Breast epithelium (tissue), 4 donors: ENCODE results near the gene SRPRB. TPM values are rescaled to one million over a fixed set of nuclear protein-coding genes. Genes with fewer than 3 reads are reported as not detected.

Experiments used
- DNase-seq, 2 donors: peaks; one replicate each; pipeline ENCODE4 v3.0.0-alpha.2; 2019; ENCODE audit warnings: low spot score in 2 of 2
- H3K27ac ChIP-seq, 2 donors: fragments of 200-600 bp; sonication (generic) in 1 of 2; one replicate each; pipeline ENCODE4 v1.5.1; 2016 to 2019; ENCODE audit warnings: mild to moderate bottlenecking in 1 of 2
- H3K27me3 ChIP-seq, 2 donors: fragments of 200-600 bp; sonication (generic) in 1 of 2; one replicate each; pipeline versions ENCODE4 v1.5.1 to v1.6.0; 2017 to 2019; ENCODE audit warnings: control low read depth in 1 of 2, mild to moderate bottlenecking in 1 of 2
- H3K36me3 ChIP-seq: fragments of 200-600 bp; one replicate; pipeline ENCODE4 v1.5.1; 2019
- H3K4me1 ChIP-seq, 2 donors: fragments of 200-600 bp; sonication (generic); one replicate each; pipeline ENCODE4 v1.5.1; 2016 to 2019; ENCODE audit warnings: control low read depth in 1 of 2
- H3K4me3 ChIP-seq, 3 donors: fragments of 200-600 bp; sonication (generic); 1 replicate in 2 of 3; 2 replicates in 1 of 3; pipeline ENCODE4 v1.5.1; 2016 to 2019; ENCODE audit warnings: mild to moderate bottlenecking in 3 of 3, moderate library complexity in 2 of 3
- H3K9me3 ChIP-seq, 2 donors: fragments of 200-600 bp; sonication (generic) in 1 of 2; one replicate each; pipeline ENCODE4 v1.5.1; 2016 to 2019; ENCODE audit warnings: control low read depth in 1 of 2
- CTCF ChIP-seq, 3 donors: fragments of 450-650 bp; IDR thresholded peaks; one replicate each; pipeline ENCODE4 v1.5.1; 2016 to 2017; ENCODE audit warnings: antibody characterized with exemption in 3 of 3, mild to moderate bottlenecking in 3 of 3, moderate library complexity in 3 of 3
- POLR2A ChIP-seq: fragments of 450-650 bp; IDR thresholded peaks from one replicate; pipeline ENCODE4 v1.6.1; 2016; ENCODE audit warnings: antibody characterized with exemption, mild to moderate bottlenecking, moderate library complexity
- POLR2AphosphoS5 ChIP-seq, 3 donors: sonication (generic); formaldehyde crosslinking; IDR thresholded peaks; one replicate each; pipeline ENCODE4 v1.6.1; 2017; ENCODE audit warnings: antibody characterized with exemption in 3 of 3
- intact Hi-C: fragments of 100-400 bp; cut with DNase I; formaldehyde crosslinking; loops from one replicate; pipeline ENCODE4 v1.15.1; 2023; ENCODE audit warnings: low total_unique reads
- total RNA-seq, 3 donors: library from RNA; depleted of rRNA; stranded (reverse); fragments of >200 nt; gene quantifications; one replicate each; pipeline ENCODE4 v1.1.0, GENCODE V29; 2016

The SRPRB gene
- total RNA-seq, 3 donors from 2014 or later = 17.1 to 35.1 (median 28.4) TPM

GRCh38 chr3:133868758-133869475, 63.3 kb downstream of the SRPRB start:
- Histone ChIP-seq H3K4me3 (no peak overlapping the region), H3K36me3 (no peaks in the 10 kb centered on the region), H3K27ac (no peak overlapping the region), H3K27me3 (no peaks in the 10 kb centered on the region), H3K4me1 (no peaks in the 10 kb centered on the region), H3K9me3 (no peaks in the 10 kb centered on the region)
- TF ChIP-seq POLR2AphosphoS5 (IDR thresholded peaks at IDR 0.05) (no peak), CTCF (IDR thresholded peaks at IDR 0.05) (no peak), POLR2A (no peak)
- no peak for DNase-seq
- intact Hi-C loops = no loop called here

GRCh38 chr3:133869586-133869985, 64.0 kb downstream of the SRPRB start:
- DNase-seq = no peak
- no peaks in the 10 kb centered on the region for H3K9me3 ChIP-seq
- H3K27ac ChIP-seq = no peak overlapping the region
- intact Hi-C loops = no loop called here
- TF ChIP-seq CTCF (IDR thresholded peaks at IDR 0.05) (no peak), POLR2AphosphoS5 (IDR thresholded peaks at IDR 0.05) (no peak), POLR2A (no peak)
- no peaks in the 10 kb centered on the region for H3K4me1 ChIP-seq
- H3K36me3 ChIP-seq = no peaks in the 10 kb centered on the region
- no peaks in the 10 kb centered on the region for H3K27me3 ChIP-seq
- no peak overlapping the region for H3K4me3 ChIP-seq

GRCh38 chr3:133870822-133871221, 65.2 kb downstream of the SRPRB start:
- no peaks in the 10 kb centered on the region for H3K4me1 ChIP-seq
- H3K36me3 ChIP-seq = no peaks in the 10 kb centered on the region
- intact Hi-C loops = no loop called here
- no peak overlapping the region for H3K27ac ChIP-seq
- H3K27me3 ChIP-seq = no peaks in the 10 kb centered on the region
- TF ChIP-seq CTCF (IDR thresholded peaks at IDR 0.05) = no peak
- no peak for TF ChIP-seq POLR2A
- TF ChIP-seq POLR2AphosphoS5 (IDR thresholded peaks at IDR 0.05) = no peak
- H3K4me3 ChIP-seq = no peak overlapping the region
- DNase-seq = no peak
- H3K9me3 ChIP-seq = no peaks in the 10 kb centered on the region

Other genes starting within 250 kb of the SRPRB start
- 100 to 1,000 TPM; 119 to 188 (median 141) TPM for gene CDV3, start 232.1 kb upstream of the SRPRB start, total RNA-seq
- 10 to 100 TPM; 33.4 to 58.1 (median 38.7) TPM for gene TOPBP1, start 143.9 kb upstream of the SRPRB start, total RNA-seq
- gene TF, start 59.4 kb upstream of the SRPRB start, total RNA-seq = 10 to 100 TPM in 1 of 3 donors, 1 to 10 TPM in 2; 6.3 to 22.9 (median 8.5) TPM
- 1 to 10 TPM; 1.8 to 3.9 (median 3.4) TPM for gene RAB6B, start 90.1 kb downstream of the SRPRB start, total RNA-seq
- 10 to 100 TPM in 1 of 3 donors, 1 to 10 TPM in 2; 4.2 to 11.1 (median 7.5) TPM for gene SLCO2A1, start 224.1 kb downstream of the SRPRB start, total RNA-seq